Measurements from ENCODE around the gene DEPDC5.
"Not testable (repeated sequence)": the region's sequence is repeated elsewhere in the genome, so short reads cannot be mapped to it uniquely, and the experiment has no call there.

GRCh38 chr22:31711226-31711625, 42.6 kb upstream of the DEPDC5 start:
- TF ChIP-seq ZFX (IDR thresholded peaks at IDR 0.05); CTCF (conservative IDR thresholded peaks at IDR 0.05): not testable (repeated sequence)

Data from C4-2B (cell line).